Right renal pelvis (tissue), 4 donors: ENCODE data around the gene THBS2. TPM values are rescaled to one million over a fixed set of nuclear protein-coding genes. Genes with fewer than 3 reads are reported as not detected.
"Not testable (repeated sequence)": the region's sequence is repeated elsewhere in the genome, so short reads cannot be mapped to it uniquely, and the experiment has no call there.

ENCODE experiments used
- DNase-seq, 4 donors: peaks; one replicate each; pipeline ENCODE4 v3.0.0-alpha.2; 2013; ENCODE audit warnings: low read depth in 4 of 4, low spot score in 3 of 4, missing footprints in 1 of 4
- polyA plus RNA-seq, 4 donors: library from polyadenylated mRNA; unstranded; fragments of 120-200 nt; gene quantifications; one replicate each; pipeline ENCODE4 v1.2.1, GENCODE V29; 2013; ENCODE audit not compliant: insufficient read length in 4 of 4

THBS2 gene
- polyA plus RNA-seq, 4 donors = 15.2 to 25.8 (median 20.4) TPM

GRCh38 chr6:169189182-169189581 is 64.5 kb downstream of the THBS2 start:
- DNase-seq = no peak

GRCh38 chr6:169188475-169188874 is 65.2 kb downstream of the THBS2 start:
- no peak for DNase-seq

GRCh38 chr6:169188051-169188470 is 65.6 kb downstream of the THBS2 start:
- no peak for DNase-seq

- no peak for DNase-seq
Measured at GRCh38 chr6:169186496-169187169, 67.0 kb downstream of the THBS2 start.

- no peak for DNase-seq
Measured at GRCh38 chr6:169185692-169186485, 67.8 kb downstream of the THBS2 start.

- no peak for DNase-seq
Measured at GRCh38 chr6:169185011-169185521, 68.6 kb downstream of the THBS2 start.

- no peak for DNase-seq
Measured at GRCh38 chr6:169184419-169184818, 69.2 kb downstream of the THBS2 start.

GRCh38 chr6:169183233-169183632 is 70.4 kb downstream of the THBS2 start:
- no peak for DNase-seq

GRCh38 chr6:169179831-169180230 is 73.8 kb downstream of the THBS2 start:
- DNase-seq = not testable (repeated sequence)

GRCh38 chr6:169177516-169178166 is 76.0 kb downstream of the THBS2 start:
- DNase-seq = no peak

GRCh38 chr6:169176361-169176991 is 77.2 kb downstream of the THBS2 start:
- no peak for DNase-seq

- DNase-seq = no peak
Measured at GRCh38 chr6:169175360-169175887, 78.2 kb downstream of the THBS2 start.

- DNase-seq = no peak
Measured at GRCh38 chr6:169174516-169175359, 78.9 kb downstream of the THBS2 start.

- DNase-seq = no peak
Measured at GRCh38 chr6:169173532-169174268, 79.9 kb downstream of the THBS2 start.

GRCh38 chr6:169172946-169173345 is 80.7 kb downstream of the THBS2 start:
- DNase-seq = no peak

GRCh38 chr6:169172456-169172855 is 81.2 kb downstream of the THBS2 start:
- no peak for DNase-seq

- no peak for DNase-seq
Measured at GRCh38 chr6:169171951-169172350, 81.7 kb downstream of the THBS2 start.

GRCh38 chr6:169171016-169171415 is 82.6 kb downstream of the THBS2 start:
- DNase-seq = no peak

GRCh38 chr6:169170583-169170955 is 83.1 kb downstream of the THBS2 start:
- DNase-seq = no peak
